ENCODE results near the gene SMC6.

SMC6 gene, protein sequence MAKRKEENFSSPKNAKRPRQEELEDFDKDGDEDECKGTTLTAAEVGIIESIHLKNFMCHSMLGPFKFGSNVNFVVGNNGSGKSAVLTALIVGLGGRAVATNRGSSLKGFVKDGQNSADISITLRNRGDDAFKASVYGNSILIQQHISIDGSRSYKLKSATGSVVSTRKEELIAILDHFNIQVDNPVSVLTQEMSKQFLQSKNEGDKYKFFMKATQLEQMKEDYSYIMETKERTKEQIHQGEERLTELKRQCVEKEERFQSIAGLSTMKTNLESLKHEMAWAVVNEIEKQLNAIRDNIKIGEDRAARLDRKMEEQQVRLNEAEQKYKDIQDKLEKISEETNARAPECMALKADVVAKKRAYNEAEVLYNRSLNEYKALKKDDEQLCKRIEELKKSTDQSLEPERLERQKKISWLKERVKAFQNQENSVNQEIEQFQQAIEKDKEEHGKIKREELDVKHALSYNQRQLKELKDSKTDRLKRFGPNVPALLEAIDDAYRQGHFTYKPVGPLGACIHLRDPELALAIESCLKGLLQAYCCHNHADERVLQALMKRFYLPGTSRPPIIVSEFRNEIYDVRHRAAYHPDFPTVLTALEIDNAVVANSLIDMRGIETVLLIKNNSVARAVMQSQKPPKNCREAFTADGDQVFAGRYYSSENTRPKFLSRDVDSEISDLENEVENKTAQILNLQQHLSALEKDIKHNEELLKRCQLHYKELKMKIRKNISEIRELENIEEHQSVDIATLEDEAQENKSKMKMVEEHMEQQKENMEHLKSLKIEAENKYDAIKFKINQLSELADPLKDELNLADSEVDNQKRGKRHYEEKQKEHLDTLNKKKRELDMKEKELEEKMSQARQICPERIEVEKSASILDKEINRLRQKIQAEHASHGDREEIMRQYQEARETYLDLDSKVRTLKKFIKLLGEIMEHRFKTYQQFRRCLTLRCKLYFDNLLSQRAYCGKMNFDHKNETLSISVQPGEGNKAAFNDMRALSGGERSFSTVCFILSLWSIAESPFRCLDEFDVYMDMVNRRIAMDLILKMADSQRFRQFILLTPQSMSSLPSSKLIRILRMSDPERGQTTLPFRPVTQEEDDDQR

DNA sequence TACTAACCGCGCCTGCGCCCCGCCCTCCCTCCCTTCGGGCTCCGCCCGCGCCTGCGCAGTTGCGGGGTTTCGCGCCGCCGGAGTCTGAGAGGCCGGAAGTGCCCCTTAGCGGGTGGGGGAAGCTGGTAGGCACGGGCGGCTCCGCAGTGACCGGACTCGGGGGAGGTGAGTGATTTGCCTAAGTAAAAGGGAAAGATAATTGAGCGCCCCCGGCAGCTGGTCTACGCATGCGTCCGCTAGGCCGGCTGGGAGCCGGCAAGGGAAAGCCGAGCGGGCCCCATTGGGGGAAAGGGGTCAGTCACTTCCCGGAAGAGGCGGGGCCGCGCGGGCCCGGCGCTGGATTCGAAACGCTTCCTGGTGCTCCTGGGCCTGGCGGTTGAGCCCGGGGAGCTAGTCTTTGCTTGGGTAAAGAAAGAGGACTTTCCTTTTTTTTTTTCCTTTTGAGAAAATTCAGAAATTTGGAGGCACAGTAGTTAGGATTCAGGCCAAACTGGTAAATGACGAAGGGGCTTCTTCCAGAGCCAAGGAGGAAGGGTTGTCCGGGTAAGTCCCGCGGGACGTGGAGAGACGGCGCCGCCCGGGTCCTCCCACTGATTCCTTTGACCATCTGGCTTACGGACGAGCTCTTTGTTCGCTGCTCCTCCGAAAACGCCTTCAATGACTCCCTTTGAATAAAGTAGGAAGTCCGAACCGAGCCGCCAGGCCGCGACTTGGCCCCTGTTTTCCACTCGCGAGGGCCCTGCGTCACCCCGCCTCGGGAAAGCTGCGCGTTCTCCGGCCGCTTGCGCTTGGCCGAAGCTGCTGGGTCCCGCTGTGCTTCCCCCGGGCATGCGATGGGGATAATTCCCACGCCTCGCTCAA, at the start of gene SMC6, which contains the start of gene GEN1:
Gene SMC6, minus strand, starts transcription at position 8 of the 861 bp plus-strand sequence. CDS start 7,864 bp downstream, outside the sequence.
Gene GEN1, plus strand, starts transcription at position 336 of the 861 bp plus-strand sequence. CDS start 5,806 bp downstream, outside the sequence.
- H3K9me3 ChIP-seq (ENCODE audit: insufficient read depth, low read length) = no peaks in the 10 kb centered on the region
- no peaks in the 10 kb centered on the region for H3K4me1 ChIP-seq (ENCODE audit: insufficient read depth, insufficient read length)
- peak; percentile 85 for DNase-seq (ENCODE audit: low read depth, low spot score)
- peak within 1 kb of the TSS; percentile 94 for H3K9ac ChIP-seq (ENCODE audit: insufficient read length, low read depth)
- peak within 1 kb of the TSS; percentile 73 for H3K4me3 ChIP-seq (ENCODE audit: insufficient read length, low read depth)
- TF ChIP-seq ZNF274 (IDR thresholded peaks at IDR 0.05; ENCODE audit: low read depth, low read length) = no peak
- no peak for TF ChIP-seq YY1 (IDR thresholded peaks at IDR 0.05; ENCODE audit: insufficient read depth, insufficient read length)
- TF ChIP-seq SUZ12 (IDR thresholded peaks at IDR 0.05; ENCODE audit: extremely low read depth, insufficient read depth, insufficient read length) = no peak
- no peaks in the 10 kb centered on the region for H3K27me3 ChIP-seq (ENCODE audit: insufficient read depth, insufficient read length)
- H3K36me3 ChIP-seq (ENCODE audit: insufficient read depth, insufficient read length, low read length) = no peaks in the 10 kb centered on the region

DNA sequence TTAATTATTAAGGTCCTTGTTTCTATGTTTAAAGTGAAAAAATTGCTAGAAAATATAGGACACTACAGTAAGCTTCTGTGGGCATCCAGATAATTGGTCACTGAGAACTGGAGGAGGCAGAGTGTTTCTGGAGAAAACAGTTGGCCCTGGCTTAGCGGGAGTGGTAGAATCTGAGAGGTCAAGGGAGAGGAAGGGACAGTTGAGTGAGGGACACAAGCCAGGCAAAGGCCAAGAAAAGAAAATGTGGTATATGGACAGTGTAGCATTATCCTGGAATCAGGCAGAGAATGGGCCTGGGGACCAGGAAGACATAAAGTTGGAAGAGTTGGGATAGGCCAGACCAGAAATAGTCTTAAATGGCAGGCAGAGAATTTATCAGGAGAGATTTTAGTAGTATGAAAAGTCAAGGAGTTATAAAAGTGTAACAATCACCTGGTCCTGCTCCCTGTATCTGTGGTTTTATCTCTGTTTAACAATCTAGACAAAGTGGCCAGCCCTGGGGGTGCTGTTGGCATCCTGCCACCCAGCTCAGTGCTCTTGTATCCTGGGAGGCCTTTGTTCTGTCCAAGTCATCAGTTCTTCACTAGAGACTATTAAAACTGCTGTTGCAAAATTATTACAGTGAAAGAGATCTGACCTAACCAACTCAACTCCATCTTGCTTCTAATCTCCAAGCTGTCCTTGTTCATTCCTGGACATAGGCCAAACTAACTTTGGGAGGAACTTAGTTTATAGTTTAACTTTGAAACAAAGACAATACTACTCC, 47.3 kb upstream of the SMC6 start:
- H3K27me3 ChIP-seq (ENCODE audit: insufficient read depth, insufficient read length) = no peaks in the 10 kb centered on the region
- no peaks in the 10 kb centered on the region for H3K9me3 ChIP-seq (ENCODE audit: insufficient read depth, low read length)
- no peak for TF ChIP-seq YY1 (IDR thresholded peaks at IDR 0.05; ENCODE audit: insufficient read depth, insufficient read length)
- TF ChIP-seq SUZ12 (IDR thresholded peaks at IDR 0.05; ENCODE audit: extremely low read depth, insufficient read depth, insufficient read length) = no peak
- TF ChIP-seq ZNF274 (IDR thresholded peaks at IDR 0.05; ENCODE audit: low read depth, low read length) = no peak
- no peaks in the 10 kb centered on the region for H3K4me1 ChIP-seq (ENCODE audit: insufficient read depth, insufficient read length)
- H3K4me3 ChIP-seq (ENCODE audit: insufficient read length, low read depth) = no peak overlapping the region
- H3K9ac ChIP-seq (ENCODE audit: insufficient read length, low read depth) = no peak overlapping the region
- no peak for DNase-seq (ENCODE audit: low read depth, low spot score)
- no peaks in the 10 kb centered on the region for H3K36me3 ChIP-seq (ENCODE audit: insufficient read depth, insufficient read length, low read length)

DNA sequence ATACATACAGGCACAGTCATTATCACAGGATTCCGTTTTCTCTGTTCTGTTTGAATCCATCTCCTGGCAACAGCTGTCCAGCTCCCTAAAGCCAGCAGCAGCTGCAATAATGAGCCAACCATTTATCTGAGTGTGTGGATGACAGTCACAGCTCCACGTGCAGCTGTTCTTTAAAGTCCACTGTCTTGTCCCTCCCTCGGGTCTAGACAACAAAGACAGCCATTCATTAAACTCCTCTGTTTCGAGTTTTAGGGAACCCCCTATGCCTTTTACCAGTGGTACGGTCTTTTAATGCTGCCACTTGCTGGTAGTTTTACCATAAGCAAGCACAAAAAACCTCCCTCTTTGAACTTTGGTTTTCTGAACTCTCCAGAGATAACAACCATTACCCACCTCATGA, 46.6 kb upstream of the SMC6 start:
- no peaks in the 10 kb centered on the region for H3K4me1 ChIP-seq (ENCODE audit: insufficient read depth, insufficient read length)
- no peak for DNase-seq (ENCODE audit: low read depth, low spot score)

DNA sequence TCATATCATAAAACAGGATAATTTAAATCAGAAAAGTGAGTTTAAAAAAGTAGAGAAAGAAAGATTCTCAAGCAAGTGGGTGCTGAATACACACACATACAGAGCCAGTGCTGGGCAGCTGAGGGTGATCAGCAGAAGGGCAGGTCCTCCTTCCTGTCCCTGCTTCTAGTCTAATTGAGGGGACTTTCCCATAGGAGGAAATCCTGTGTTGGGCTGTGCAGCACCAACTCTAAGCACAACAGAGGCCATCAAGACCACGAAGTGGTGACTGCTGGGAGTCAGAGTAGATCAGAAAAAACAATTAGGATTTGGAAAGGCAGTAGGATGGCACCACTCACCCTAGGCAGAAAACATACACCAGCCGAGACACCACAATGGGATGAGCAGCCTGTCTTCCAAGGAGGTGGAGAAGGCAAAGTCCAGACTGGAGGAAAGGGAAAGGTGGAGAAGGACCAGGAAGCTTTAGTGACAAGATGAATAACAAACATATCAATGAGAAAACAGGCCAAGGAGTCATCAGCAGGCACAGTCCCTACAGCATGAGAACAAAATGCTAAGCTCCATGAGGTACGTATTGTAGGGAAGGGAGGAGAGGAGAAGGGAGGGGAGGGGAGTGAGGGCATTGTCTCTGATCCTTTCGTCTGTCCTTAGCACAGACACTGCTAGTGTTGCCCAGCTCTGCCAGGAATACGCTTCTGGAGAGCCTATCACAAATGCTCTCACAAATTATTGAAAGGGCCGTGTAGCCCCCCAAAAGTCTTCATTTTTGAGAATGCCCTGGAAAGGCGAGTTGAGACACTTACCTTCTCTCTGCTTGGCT, 45.9 kb upstream of the SMC6 start:
- no peak overlapping the region for H3K4me3 ChIP-seq (ENCODE audit: insufficient read length, low read depth)
- H3K9ac ChIP-seq (ENCODE audit: insufficient read length, low read depth) = no peak overlapping the region
- no peak for DNase-seq (ENCODE audit: low read depth, low spot score)
- H3K4me1 ChIP-seq (ENCODE audit: insufficient read depth, insufficient read length) = no peaks in the 10 kb centered on the region
- TF ChIP-seq SUZ12 (IDR thresholded peaks at IDR 0.05; ENCODE audit: extremely low read depth, insufficient read depth, insufficient read length) = no peak
- no peak for TF ChIP-seq YY1 (IDR thresholded peaks at IDR 0.05; ENCODE audit: insufficient read depth, insufficient read length)
- TF ChIP-seq ZNF274 (IDR thresholded peaks at IDR 0.05; ENCODE audit: low read depth, low read length) = no peak
- no peaks in the 10 kb centered on the region for H3K27me3 ChIP-seq (ENCODE audit: insufficient read depth, insufficient read length)
- no peaks in the 10 kb centered on the region for H3K36me3 ChIP-seq (ENCODE audit: insufficient read depth, insufficient read length, low read length)
- H3K9me3 ChIP-seq (ENCODE audit: insufficient read depth, low read length) = no peaks in the 10 kb centered on the region

More for the DNA sequence above, 46.6 kb upstream of the SMC6 start:
- no peaks in the 10 kb centered on the region for H3K27me3 ChIP-seq (ENCODE audit: insufficient read depth, insufficient read length)
- no peak overlapping the region for H3K9ac ChIP-seq (ENCODE audit: insufficient read length, low read depth)
- no peak for TF ChIP-seq SUZ12 (IDR thresholded peaks at IDR 0.05; ENCODE audit: extremely low read depth, insufficient read depth, insufficient read length)
- TF ChIP-seq ZNF274 (IDR thresholded peaks at IDR 0.05; ENCODE audit: low read depth, low read length) = no peak
- TF ChIP-seq YY1 (IDR thresholded peaks at IDR 0.05; ENCODE audit: insufficient read depth, insufficient read length) = no peak
- H3K36me3 ChIP-seq (ENCODE audit: insufficient read depth, insufficient read length, low read length) = no peaks in the 10 kb centered on the region
- no peaks in the 10 kb centered on the region for H3K9me3 ChIP-seq (ENCODE audit: insufficient read depth, low read length)
- no peak overlapping the region for H3K4me3 ChIP-seq (ENCODE audit: insufficient read length, low read depth)

DNA sequence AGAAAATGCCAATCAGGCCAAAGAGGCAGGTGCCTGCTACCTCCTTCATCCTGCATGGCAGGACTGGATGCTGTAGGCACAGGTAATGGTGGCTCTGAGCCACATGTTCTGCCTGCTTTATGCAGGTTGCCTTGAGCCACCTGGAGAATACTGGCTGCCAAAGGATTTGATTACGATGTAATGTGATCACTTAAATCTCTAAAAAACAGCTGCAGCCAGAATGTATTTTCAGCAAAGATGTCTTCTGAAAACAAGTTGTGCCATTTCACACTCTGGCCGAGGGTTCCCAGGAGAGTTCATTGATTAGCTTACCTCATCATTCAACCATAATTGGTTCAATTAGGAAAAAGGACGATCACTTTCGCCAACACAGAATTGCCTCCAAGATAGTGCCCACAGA, 44.7 kb upstream of the SMC6 start:
- no peaks in the 10 kb centered on the region for H3K4me1 ChIP-seq (ENCODE audit: insufficient read depth, insufficient read length)
- no peak for TF ChIP-seq ZNF274 (IDR thresholded peaks at IDR 0.05; ENCODE audit: low read depth, low read length)
- TF ChIP-seq YY1 (IDR thresholded peaks at IDR 0.05; ENCODE audit: insufficient read depth, insufficient read length) = no peak
- no peak for TF ChIP-seq SUZ12 (IDR thresholded peaks at IDR 0.05; ENCODE audit: extremely low read depth, insufficient read depth, insufficient read length)
- DNase-seq (ENCODE audit: low read depth, low spot score) = no peak
- no peaks in the 10 kb centered on the region for H3K9me3 ChIP-seq (ENCODE audit: insufficient read depth, low read length)
- no peak overlapping the region for H3K4me3 ChIP-seq (ENCODE audit: insufficient read length, low read depth)
- H3K27me3 ChIP-seq (ENCODE audit: insufficient read depth, insufficient read length) = no peaks in the 10 kb centered on the region
- no peak overlapping the region for H3K9ac ChIP-seq (ENCODE audit: insufficient read length, low read depth)
- no peaks in the 10 kb centered on the region for H3K36me3 ChIP-seq (ENCODE audit: insufficient read depth, insufficient read length, low read length)
